Colon (tissue), 2 donors: Measurements from ENCODE around the gene PPP1R16B.

Experiments
- FAIRE-seq: peaks from 2 replicates; lab custom pipeline; 2012; peaks lifted over from hg19 to GRCh38; lab: Jason Lieb, UNC
- donor health status: control.
- donor health status: control.

PPP1R16B gene

GRCh38 chr20:38805502-38805957 is at the start of gene PPP1R16B:
Gene PPP1R16B, plus strand, starts transcription at chr20:38805697. Its CDS starts 30,229 bp downstream, at chr20:38835926.
- no peak for FAIRE-seq

GRCh38 chr20:38757145-38757775 is 48.2 kb upstream of the PPP1R16B start:
- no peak for FAIRE-seq

GRCh38 chr20:38759106-38759505 is 46.4 kb upstream of the PPP1R16B start:
- no peak for FAIRE-seq

- no peak for FAIRE-seq
Measured at GRCh38 chr20:38760978-38761377, 44.5 kb upstream of the PPP1R16B start.

- FAIRE-seq, result no peak
Measured at GRCh38 chr20:38762174-38762573, 43.3 kb upstream of the PPP1R16B start.

- FAIRE-seq, result no peak
Measured at GRCh38 chr20:38763616-38764015, 41.9 kb upstream of the PPP1R16B start.

GRCh38 chr20:38764567-38765318 is 40.8 kb upstream of the PPP1R16B start:
- FAIRE-seq, result no peak

GRCh38 chr20:38766071-38766470 is 39.4 kb upstream of the PPP1R16B start:
- FAIRE-seq, result no peak

- FAIRE-seq, result no peak
Measured at GRCh38 chr20:38769376-38770295, 35.9 kb upstream of the PPP1R16B start.

- FAIRE-seq, result no peak
Measured at GRCh38 chr20:38770546-38770945, 35.0 kb upstream of the PPP1R16B start.

GRCh38 chr20:38770970-38771369 is 34.5 kb upstream of the PPP1R16B start:
- no peak for FAIRE-seq

- FAIRE-seq, result no peak
Measured at GRCh38 chr20:38771621-38772020, 33.9 kb upstream of the PPP1R16B start.

GRCh38 chr20:38774167-38774566 is 31.3 kb upstream of the PPP1R16B start:
- no peak for FAIRE-seq

- FAIRE-seq, result no peak
Measured at GRCh38 chr20:38776363-38776762, 29.1 kb upstream of the PPP1R16B start.

- FAIRE-seq, result no peak
Measured at GRCh38 chr20:38779247-38780097, 26.0 kb upstream of the PPP1R16B start.

- FAIRE-seq, result no peak
Measured at GRCh38 chr20:38782275-38782674, 23.2 kb upstream of the PPP1R16B start.

- FAIRE-seq, result no peak
Measured at GRCh38 chr20:38787870-38788269, 17.6 kb upstream of the PPP1R16B start.

- FAIRE-seq, result no peak
Measured at GRCh38 chr20:38789503-38790199, 15.8 kb upstream of the PPP1R16B start.

GRCh38 chr20:38790200-38791053 is 15.1 kb upstream of the PPP1R16B start:
- FAIRE-seq, result no peak

GRCh38 chr20:38791291-38791690 is 14.2 kb upstream of the PPP1R16B start:
- no peak for FAIRE-seq
